MM.1S (cell line): Measurements from ENCODE around the gene DDX20.
A peak's percentile ranks its signal among the peaks of the same experiment; 100 is the strongest.

Experiments
- DNase-seq: peaks from one replicate; pipeline ENCODE4 v3.0.0-alpha.2; 2015
- H2AFZ ChIP-seq: fragments of 300-600 bp; sonication (generic); 2 replicates; pipeline ENCODE4 v1.6.0; 2016; ENCODE audit warnings: antibody characterized with exemption, low read length
- H3F3A ChIP-seq: fragments of 300-600 bp; sonication (generic); 2 replicates; pipeline ENCODE4 v1.6.1; 2016; ENCODE audit warnings: mild to moderate bottlenecking, antibody characterized with exemption, low read length, moderate library complexity, mixed read lengths; ENCODE audit not compliant: insufficient read depth
- H3K27ac ChIP-seq: fragments of 300-600 bp; sonication (generic); 2 replicates; pipeline ENCODE4 v1.5.1; 2016; ENCODE audit warnings: mild to moderate bottlenecking, low read length
- H3K27me3 ChIP-seq: fragments of 300-600 bp; sonication (generic); replicated peaks from 2 replicates; pipeline ENCODE4 v1.6.0; 2016; ENCODE audit warnings: low read length; ENCODE audit not compliant: insufficient read depth
- H3K36me3 ChIP-seq: fragments of 300-600 bp; sonication (generic); replicated peaks from 2 replicates; pipeline ENCODE4 v1.6.1; 2016; ENCODE audit warnings: mild to moderate bottlenecking, low read length, mixed read lengths; ENCODE audit not compliant: insufficient read depth
- H3K4me1 ChIP-seq: fragments of 300-600 bp; sonication (generic); 2 replicates; pipeline ENCODE4 v1.6.1; 2016; ENCODE audit warnings: low read length, mixed read lengths
- H3K4me2 ChIP-seq: fragments of 300-600 bp; sonication (generic); 2 replicates; pipeline ENCODE4 v1.6.0; 2016; ENCODE audit warnings: low read depth, low read length
- H3K4me3 ChIP-seq: fragments of 300-600 bp; sonication (generic); 2 replicates; pipeline ENCODE4 v1.5.1; 2016; ENCODE audit warnings: low read length, mixed read lengths
- H3K79me2 ChIP-seq: fragments of 300-600 bp; sonication (generic); 2 replicates; pipeline ENCODE4 v1.6.1; 2016; ENCODE audit warnings: mixed run types, low read length, mixed read lengths
- H3K9ac ChIP-seq: fragments of 300-600 bp; sonication (generic); 2 replicates; pipeline ENCODE4 v1.6.1; 2016; ENCODE audit warnings: low read length, mixed read lengths
- H3K9me2 ChIP-seq: fragments of 300-600 bp; sonication (generic); replicated peaks from 2 replicates; pipeline ENCODE4 v1.6.1; 2016; ENCODE audit warnings: mild to moderate bottlenecking, low read length, mixed read lengths; ENCODE audit not compliant: insufficient read depth
- H3K9me3 ChIP-seq: fragments of 300-600 bp; sonication (generic); replicated peaks from 2 replicates; pipeline ENCODE4 v1.6.1; 2016; ENCODE audit warnings: mild to moderate bottlenecking, low read length, mixed read lengths; ENCODE audit not compliant: insufficient read depth
- H4K20me1 ChIP-seq: fragments of 300-600 bp; sonication (generic); 2 replicates; pipeline ENCODE4 v1.6.1; 2016; ENCODE audit warnings: mild to moderate bottlenecking, low read length, moderate library complexity, mixed read lengths; ENCODE audit not compliant: insufficient read depth
- EZH2 ChIP-seq: fragments of 300-600 bp; sonication (generic); optimal IDR thresholded peaks from 2 replicates; pipeline ENCODE3; 2017; ENCODE audit warnings: low read depth, mild to moderate bottlenecking, antibody characterized with exemption, low read length, mixed read lengths
- EZH2phosphoT487 ChIP-seq: fragments of 300-600 bp; sonication (generic); IDR thresholded peaks from 2 replicates; pipeline ENCODE4 v1.6.1; 2018; ENCODE audit warnings: antibody characterized with exemption, low read length
- TF ChIP-seq, protein P1 (sequence below): fragments of 300-600 bp; sonication (generic); IDR thresholded peaks from 2 replicates; pipeline ENCODE4 v1.5.1; 2016; ENCODE audit warnings: antibody characterized with exemption, low read length, mixed read lengths

Gene DDX20, protein sequence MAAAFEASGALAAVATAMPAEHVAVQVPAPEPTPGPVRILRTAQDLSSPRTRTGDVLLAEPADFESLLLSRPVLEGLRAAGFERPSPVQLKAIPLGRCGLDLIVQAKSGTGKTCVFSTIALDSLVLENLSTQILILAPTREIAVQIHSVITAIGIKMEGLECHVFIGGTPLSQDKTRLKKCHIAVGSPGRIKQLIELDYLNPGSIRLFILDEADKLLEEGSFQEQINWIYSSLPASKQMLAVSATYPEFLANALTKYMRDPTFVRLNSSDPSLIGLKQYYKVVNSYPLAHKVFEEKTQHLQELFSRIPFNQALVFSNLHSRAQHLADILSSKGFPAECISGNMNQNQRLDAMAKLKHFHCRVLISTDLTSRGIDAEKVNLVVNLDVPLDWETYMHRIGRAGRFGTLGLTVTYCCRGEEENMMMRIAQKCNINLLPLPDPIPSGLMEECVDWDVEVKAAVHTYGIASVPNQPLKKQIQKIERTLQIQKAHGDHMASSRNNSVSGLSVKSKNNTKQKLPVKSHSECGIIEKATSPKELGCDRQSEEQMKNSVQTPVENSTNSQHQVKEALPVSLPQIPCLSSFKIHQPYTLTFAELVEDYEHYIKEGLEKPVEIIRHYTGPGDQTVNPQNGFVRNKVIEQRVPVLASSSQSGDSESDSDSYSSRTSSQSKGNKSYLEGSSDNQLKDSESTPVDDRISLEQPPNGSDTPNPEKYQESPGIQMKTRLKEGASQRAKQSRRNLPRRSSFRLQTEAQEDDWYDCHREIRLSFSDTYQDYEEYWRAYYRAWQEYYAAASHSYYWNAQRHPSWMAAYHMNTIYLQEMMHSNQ

DNA sequence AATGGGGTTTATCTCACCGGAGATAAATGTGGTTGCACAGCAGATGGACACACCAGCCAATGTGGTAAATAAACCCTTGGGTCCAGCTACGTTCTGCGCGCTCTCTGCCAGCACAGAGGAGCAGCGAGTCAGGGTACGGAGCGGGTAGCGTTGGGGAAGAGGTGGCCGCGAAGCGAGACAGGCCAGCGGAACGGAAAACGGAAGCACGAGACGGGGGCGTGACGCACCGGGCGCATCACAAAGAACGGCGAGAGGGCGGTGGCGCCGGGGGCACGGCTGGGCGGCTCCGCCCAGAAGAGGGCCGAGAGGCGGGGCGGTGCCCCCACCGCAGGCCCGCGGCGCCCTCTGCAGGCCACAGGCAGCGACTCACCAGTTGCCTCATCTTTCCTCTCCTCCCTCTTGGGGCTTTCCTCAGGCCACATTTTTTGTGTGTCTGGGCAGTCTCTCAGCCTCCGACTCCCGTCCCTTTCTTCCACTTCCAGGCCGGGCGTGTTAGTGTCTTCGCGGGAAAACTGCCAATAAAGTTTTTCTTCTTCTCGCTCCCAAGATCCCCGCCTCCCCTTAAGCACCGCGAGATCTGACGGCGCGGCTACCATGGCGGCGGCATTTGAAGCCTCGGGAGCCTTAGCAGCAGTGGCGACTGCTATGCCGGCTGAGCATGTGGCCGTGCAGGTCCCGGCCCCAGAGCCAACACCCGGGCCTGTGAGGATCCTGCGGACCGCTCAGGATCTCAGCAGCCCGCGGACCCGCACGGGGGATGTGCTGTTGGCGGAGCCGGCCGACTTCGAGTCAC is at the start of gene DDX20:
Gene DDX20 (plus strand): TSS at position 571 of the 793 bp plus-strand sequence. CDS start 24 bp downstream, at position 595.
- Histone ChIP-seq H3K36me3 (no peaks in the 10 kb centered on the region), H3K27ac (peak within 1 kb of the TSS; percentile 87), H3K4me3 (peak within 1 kb of the TSS; percentile 78), H3K27me3 (no peaks in the 10 kb centered on the region), H3K9me3 (no peaks in the 10 kb centered on the region), H3F3A (no peaks in the 10 kb centered on the region), H3K4me2 (peak within 1 kb of the TSS; percentile 63), H2AFZ (peak within 1 kb of the TSS; percentile 65; the same call in 1 of the 2 replicates), H4K20me1 (no peaks in the 10 kb centered on the region), H3K4me1 (peaks cover 8% of the 10 kb centered on the region; the same call in 1 of the 2 replicates), H3K9ac (peak within 1 kb of the TSS; percentile 86), H3K79me2 (peaks cover 23% of the 10 kb centered on the region), H3K9me2 (no peaks in the 10 kb centered on the region)
- peak; percentile 84 for DNase-seq
- TF ChIP-seq EZH2: no peak
- TF ChIP-seq, protein P1, sequence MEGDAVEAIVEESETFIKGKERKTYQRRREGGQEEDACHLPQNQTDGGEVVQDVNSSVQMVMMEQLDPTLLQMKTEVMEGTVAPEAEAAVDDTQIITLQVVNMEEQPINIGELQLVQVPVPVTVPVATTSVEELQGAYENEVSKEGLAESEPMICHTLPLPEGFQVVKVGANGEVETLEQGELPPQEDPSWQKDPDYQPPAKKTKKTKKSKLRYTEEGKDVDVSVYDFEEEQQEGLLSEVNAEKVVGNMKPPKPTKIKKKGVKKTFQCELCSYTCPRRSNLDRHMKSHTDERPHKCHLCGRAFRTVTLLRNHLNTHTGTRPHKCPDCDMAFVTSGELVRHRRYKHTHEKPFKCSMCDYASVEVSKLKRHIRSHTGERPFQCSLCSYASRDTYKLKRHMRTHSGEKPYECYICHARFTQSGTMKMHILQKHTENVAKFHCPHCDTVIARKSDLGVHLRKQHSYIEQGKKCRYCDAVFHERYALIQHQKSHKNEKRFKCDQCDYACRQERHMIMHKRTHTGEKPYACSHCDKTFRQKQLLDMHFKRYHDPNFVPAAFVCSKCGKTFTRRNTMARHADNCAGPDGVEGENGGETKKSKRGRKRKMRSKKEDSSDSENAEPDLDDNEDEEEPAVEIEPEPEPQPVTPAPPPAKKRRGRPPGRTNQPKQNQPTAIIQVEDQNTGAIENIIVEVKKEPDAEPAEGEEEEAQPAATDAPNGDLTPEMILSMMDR: peak; percentile 65

DNA sequence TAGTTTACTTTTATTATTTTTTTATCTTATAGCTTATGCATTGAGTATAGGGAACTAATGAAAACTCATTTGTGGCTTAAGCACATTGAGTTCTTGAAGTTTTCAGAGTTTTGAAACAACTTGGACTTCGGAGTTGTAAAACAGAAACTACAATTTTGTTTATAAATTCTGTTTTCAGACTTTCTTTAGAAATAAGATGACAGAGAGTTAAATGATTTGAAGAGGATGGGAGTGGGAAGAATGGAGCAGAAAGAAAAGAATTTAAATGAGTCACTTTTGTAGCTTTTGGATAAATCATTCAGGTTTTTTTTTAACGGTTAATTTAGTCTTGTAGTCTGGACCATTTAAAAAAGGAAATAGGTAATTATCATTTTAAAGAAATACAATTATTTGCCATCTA is 48.8 kb upstream of the DDX20 start:
- TF ChIP-seq EZH2 (no peak), EZH2phosphoT487 (no peak)
- TF ChIP-seq, protein P1: no peak
- Histone ChIP-seq H2AFZ (no peak overlapping the region), H3K4me1 (peaks cover 14% of the 10 kb centered on the region), H3K79me2 (no peaks in the 10 kb centered on the region), H4K20me1 (no peaks in the 10 kb centered on the region), H3K27me3 (no peaks in the 10 kb centered on the region), H3K36me3 (no peaks in the 10 kb centered on the region), H3K9me3 (no peaks in the 10 kb centered on the region), H3K4me3 (no peak overlapping the region), H3K4me2 (peak overlapping the region; percentile 34; the same call in 1 of the 2 replicates), H3F3A (peaks cover 12% of the 10 kb centered on the region; the same call in 1 of the 2 replicates), H3K9ac (no peak overlapping the region), H3K9me2 (no peaks in the 10 kb centered on the region), H3K27ac (no peak overlapping the region)
- no peak for DNase-seq

DNA sequence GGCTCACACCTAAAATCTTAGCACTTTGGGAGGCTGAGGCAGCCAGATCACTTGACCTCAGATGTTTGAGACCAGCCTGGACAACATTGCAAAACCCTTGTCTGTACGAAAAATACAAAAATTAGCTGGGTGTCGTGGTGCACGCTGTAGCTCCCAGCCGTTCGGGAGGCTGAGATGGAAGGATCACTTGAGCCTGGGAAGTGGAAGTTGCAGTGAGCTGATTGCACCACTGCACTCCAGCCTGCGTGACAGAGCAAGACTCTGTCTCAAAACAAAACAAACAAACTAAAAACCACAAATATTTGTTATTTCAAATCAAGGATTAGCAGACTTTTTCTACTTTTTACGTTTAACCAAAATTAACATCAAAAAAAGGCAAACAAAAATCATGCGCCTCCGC is 47.8 kb upstream of the DDX20 start:
- no peak overlapping the region for H3K4me3 ChIP-seq
- no peak overlapping the region for H3K27ac ChIP-seq
- H3K79me2 ChIP-seq: no peaks in the 10 kb centered on the region
- TF ChIP-seq EZH2 (no peak), EZH2phosphoT487 (no peak)
- TF ChIP-seq, protein P1: no peak
- peaks cover 9% of the 10 kb centered on the region; the same call in 1 of the 2 replicates for H3K4me1 ChIP-seq
- no peak overlapping the region for H2AFZ ChIP-seq
- H3K36me3 ChIP-seq: no peaks in the 10 kb centered on the region
- H4K20me1 ChIP-seq: no peaks in the 10 kb centered on the region
- no peaks in the 10 kb centered on the region for H3K9me2 ChIP-seq
- no peak overlapping the region for H3K9ac ChIP-seq
- H3F3A ChIP-seq: peaks cover 4% of the 10 kb centered on the region; the same call in 1 of the 2 replicates
- DNase-seq: no peak
- H3K4me2 ChIP-seq: no peak overlapping the region
- H3K9me3 ChIP-seq: no peaks in the 10 kb centered on the region
- no peaks in the 10 kb centered on the region for H3K27me3 ChIP-seq
